Aorta (tissue), 5 donors: Measurements from ENCODE around the gene MBOAT1. TPM values are rescaled to one million over a fixed set of nuclear protein-coding genes. Genes with fewer than 3 reads are reported as not detected.
"Not testable (repeated sequence)": the region's sequence is repeated elsewhere in the genome, so short reads cannot be mapped to it uniquely, and the experiment has no call there.

ENCODE experiments used
- ATAC-seq: fragments of 200-7000 bp; cut with Tn5 transposase; one replicate; pipeline ENCODE4 v1.9.1; 2022; ENCODE audit warnings: moderate library complexity; ENCODE audit not compliant: low FRiP score
- DNase-seq, 2 donors: peaks; one replicate each; pipeline ENCODE4 v3.0.0-alpha.2; 2020
- H3K27ac ChIP-seq, 2 donors: one replicate each; pipeline ENCODE4 v1.5.1; 2013; ENCODE audit warnings: low read length in 2 of 2, mild to moderate bottlenecking in 2 of 2, moderate library complexity in 2 of 2, control low read depth in 1 of 2, inconsistent platforms in 1 of 2, low read depth in 1 of 2
- H3K27me3 ChIP-seq, 2 donors: one replicate each; pipeline ENCODE4 v1.6.1; 2013; ENCODE audit warnings: control low read depth in 1 of 2, low read length in 1 of 2, mild to moderate bottlenecking in 1 of 2, moderate library complexity in 1 of 2; ENCODE audit not compliant: insufficient read depth in 2 of 2, control insufficient read depth in 1 of 2
- H3K36me3 ChIP-seq, 2 donors: one replicate each; pipeline ENCODE4 v1.6.1; 2013; ENCODE audit warnings: control low read depth in 1 of 2, low read length in 1 of 2, mild to moderate bottlenecking in 1 of 2; ENCODE audit not compliant: insufficient read depth in 2 of 2, control insufficient read depth in 1 of 2
- H3K4me1 ChIP-seq, 2 donors: one replicate each; pipeline ENCODE4 v1.6.1; 2013; ENCODE audit warnings: low read length in 2 of 2, control low read depth in 1 of 2, mild to moderate bottlenecking in 1 of 2, moderate library complexity in 1 of 2; ENCODE audit not compliant: insufficient read depth in 2 of 2, control insufficient read depth in 1 of 2
- H3K4me3 ChIP-seq, 2 donors: one replicate each; pipeline ENCODE4 v1.5.1; 2013; ENCODE audit warnings: low read length in 2 of 2, control low read depth in 1 of 2, mild to moderate bottlenecking in 1 of 2
- H3K9me3 ChIP-seq: one replicate; pipeline ENCODE4 v1.6.1; 2013; ENCODE audit warnings: mild to moderate bottlenecking, low read length; ENCODE audit not compliant: control insufficient read depth
- WGBS, 2 donors: extraction: QIAGEN DNeasy Blood & Tissue Kit; methylation state at CpG; one replicate each; pipeline ENCODE4 v1.1.7; 2013; 5-methylcytosine and 5-hydroxymethylcytosine counted together
- intact Hi-C, 2 donors: fragments of 100-400 bp; cut with DNase I; formaldehyde crosslinking; loops; one replicate each; pipeline versions ENCODE4 v1.14.2 to v1.15.0; 2022
- polyA plus RNA-seq, 2 donors: library from polyadenylated mRNA; stranded (reverse); fragments of 200-250 nt; gene quantifications; one replicate each; pipeline ENCODE4 v1.2.3, GENCODE V29; 2013
- total RNA-seq, 2 donors: library from RNA; stranded (reverse); fragmentation: NEBNext Ultra II Directional; extraction: Animal tissue kit (Norgen Biotek cat#: 25700); gene quantifications; one replicate each; pipeline ENCODE4 v1.2.1, GENCODE V29; 2021
- donor health status: healthy with polysubstance abuse.
- donor health status: Bipolar disorder and iron deficiency.
- donor health status: DM: no; HTN: no; CAD: no.
- donor health status: DM: no; HTN: no; CAD: no.
- donor health status: DM: yes; HTN: yes; CAD: no.

MBOAT1 gene
- total and polyA plus RNA-seq, 4 donors = 2.5 to 13.8 (median 5.5) TPM

DNA sequence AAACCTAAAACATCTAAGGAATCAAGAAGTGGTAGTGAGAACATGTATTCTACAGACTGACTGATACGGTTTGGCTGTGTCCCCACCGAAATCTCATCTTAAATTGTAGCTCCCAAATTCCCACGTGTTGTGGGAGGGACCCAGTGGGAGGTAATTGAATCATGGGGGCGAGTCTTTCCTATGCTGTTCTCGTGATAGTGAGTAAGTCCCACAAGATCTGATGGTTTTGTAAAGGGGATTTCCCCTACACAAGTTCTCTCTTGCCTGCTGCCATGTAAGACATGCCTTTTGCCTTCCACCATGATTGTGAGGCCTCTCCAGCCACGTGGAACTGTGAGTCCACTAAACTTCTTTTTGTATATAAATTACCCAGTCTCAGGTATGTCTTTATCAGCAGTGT lies 65.4 kb downstream of the MBOAT1 start:
- H3K4me3 ChIP-seq, H3K4me1 ChIP-seq, intact Hi-C loops, H3K9me3 ChIP-seq, H3K27ac ChIP-seq, ATAC-seq, H3K27me3 ChIP-seq, DNase-seq, H3K36me3 ChIP-seq: not testable (repeated sequence)
- 92 to 95% methylated on average over 6 of the region's 6 CpGs for WGBS, 2 donors

DNA sequence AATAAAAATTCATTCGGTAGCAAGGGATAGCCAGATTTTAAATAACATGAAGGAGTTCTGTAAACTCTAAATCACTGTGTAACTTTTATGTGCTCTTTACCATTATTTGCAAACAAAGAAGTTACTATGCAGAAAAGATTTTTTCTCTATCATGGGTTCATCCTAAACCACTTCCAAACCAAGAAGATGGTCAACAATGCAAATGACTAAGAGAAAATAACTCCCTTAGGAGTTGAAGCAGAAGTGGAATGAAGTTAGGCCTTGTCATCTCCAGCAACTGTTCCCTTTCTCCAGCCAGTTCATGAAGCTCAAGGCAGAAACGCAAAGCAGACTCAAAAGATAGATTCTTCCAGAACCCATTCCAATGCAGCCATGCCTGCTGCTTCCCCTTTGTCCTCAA lies 66.0 kb downstream of the MBOAT1 start:
- H3K27me3 ChIP-seq = no peaks in the 10 kb centered on the region
- H3K9me3 ChIP-seq = no peaks in the 10 kb centered on the region
- no peaks in the 10 kb centered on the region for H3K4me1 ChIP-seq
- H3K27ac ChIP-seq = no peak overlapping the region
- WGBS, 2 donors = 97 to 98% methylated on average over 2 of the region's 2 CpGs
- intact Hi-C loops = no loop called here
- no peak overlapping the region for H3K4me3 ChIP-seq
- ATAC-seq (no peak), DNase-seq (no peak)
- peaks cover 0 to 6% of the 10 kb centered on the region in 2 donors for H3K36me3 ChIP-seq

DNA sequence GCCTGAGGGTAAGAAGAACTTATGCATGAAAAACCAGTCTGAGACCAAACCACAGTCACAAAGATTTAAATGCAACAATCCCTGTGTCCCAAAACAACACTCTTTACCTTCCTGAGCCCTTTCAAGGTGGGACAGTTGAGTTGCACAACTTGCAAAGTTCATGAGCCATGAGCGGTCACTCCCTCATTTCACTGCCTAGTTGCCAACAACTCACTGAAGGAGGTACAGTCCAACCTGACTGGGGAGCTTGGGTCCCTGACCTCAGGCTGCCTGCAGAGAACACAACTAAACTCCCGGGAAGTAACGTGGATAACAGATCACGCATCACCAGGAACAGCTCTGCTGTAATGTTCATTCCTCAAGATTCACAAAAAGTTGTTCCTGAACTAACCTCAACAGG lies 69.4 kb downstream of the MBOAT1 start:
- H3K36me3 ChIP-seq = peaks cover 0 to 6% of the 10 kb centered on the region in 2 donors

DNA sequence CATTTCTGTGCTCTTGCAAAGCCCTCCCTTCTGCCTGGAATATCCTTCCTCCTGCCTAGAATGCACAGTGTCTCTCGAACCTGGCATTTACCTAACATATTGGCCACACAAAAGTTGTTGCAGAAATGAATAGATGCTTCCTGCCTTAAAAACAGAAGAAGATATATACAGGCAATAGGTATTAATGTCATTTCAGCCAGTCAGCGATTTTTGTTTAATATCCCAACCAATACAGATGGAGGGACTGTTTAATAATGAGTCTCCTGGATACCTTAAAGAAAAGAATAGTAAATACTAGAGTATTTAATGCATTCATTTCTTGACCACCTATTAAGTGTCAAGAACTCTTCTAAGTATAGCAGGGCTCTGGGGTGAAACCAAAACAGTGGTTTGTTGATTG lies 70.3 kb downstream of the MBOAT1 start:
- Histone ChIP-seq H3K4me1 (no peaks in the 10 kb centered on the region), H3K4me3 (no peak overlapping the region), H3K36me3 (peaks cover 0 to 6% of the 10 kb centered on the region in 2 donors), H3K9me3 (no peaks in the 10 kb centered on the region), H3K27ac (no peak overlapping the region), H3K27me3 (no peaks in the 10 kb centered on the region)
- ATAC-seq (no peak), DNase-seq (no peak)
- intact Hi-C loops = no loop called here
- WGBS, 2 donors = 97 to 99% methylated on average over 2 of the region's 2 CpGs

More for the DNA sequence above, 69.4 kb downstream of the MBOAT1 start:
- ATAC-seq (no peak), DNase-seq (no peak)
- no peaks in the 10 kb centered on the region for H3K4me1 ChIP-seq
- H3K9me3 ChIP-seq = no peaks in the 10 kb centered on the region
- 96 to 98% methylated on average over 4 of the region's 4 CpGs for WGBS, 2 donors
- H3K27ac ChIP-seq = no peak overlapping the region
- no peaks in the 10 kb centered on the region for H3K27me3 ChIP-seq
- intact Hi-C loops = no loop called here
- H3K4me3 ChIP-seq = no peak overlapping the region

DNA sequence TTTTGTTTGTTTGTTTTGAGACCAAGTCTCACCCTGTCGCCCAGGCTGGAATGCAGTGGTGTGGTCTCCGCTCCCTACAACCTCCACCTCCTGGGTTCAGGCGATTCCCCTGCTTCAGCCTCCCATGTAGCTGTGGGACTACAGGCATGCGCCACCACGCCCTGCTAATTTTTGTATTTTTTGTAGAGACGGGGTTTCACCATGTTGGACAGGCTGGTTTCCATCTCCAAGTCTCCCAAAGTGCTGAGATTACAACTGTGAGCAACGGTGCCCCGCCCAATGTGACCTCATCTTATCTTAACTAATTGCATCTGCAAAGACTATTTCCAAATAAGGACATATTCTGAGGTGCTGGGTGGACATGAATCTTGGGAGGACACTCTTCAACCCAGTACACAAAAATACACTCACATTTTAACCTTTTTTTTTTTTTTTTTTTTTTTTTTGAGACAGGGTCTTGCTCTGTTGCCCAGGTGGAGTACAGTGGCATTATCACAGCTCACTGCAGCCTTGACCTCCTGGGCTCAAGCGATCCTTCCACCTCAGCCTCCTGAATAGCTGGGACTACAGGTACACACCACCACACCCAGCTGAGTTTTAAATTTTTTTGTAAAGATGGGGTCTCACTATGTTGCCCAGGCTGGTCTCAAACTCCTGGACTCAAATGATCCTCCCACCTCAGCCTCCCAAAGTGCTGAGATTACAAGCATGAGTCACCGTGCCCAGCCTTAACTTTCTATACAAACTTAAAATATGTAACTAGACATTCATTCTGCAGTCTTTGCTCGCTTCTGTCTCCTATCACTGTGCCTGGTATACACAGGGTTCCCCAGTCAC lies 72.9 kb downstream of the MBOAT1 start:
- intact Hi-C loops, H3K4me1 ChIP-seq, H3K4me3 ChIP-seq, H3K27me3 ChIP-seq, DNase-seq, H3K27ac ChIP-seq, ATAC-seq, H3K36me3 ChIP-seq, H3K9me3 ChIP-seq: not testable (repeated sequence)
- WGBS, 2 donors = 91 to 93% methylated on average over 11 of the region's 11 CpGs

DNA sequence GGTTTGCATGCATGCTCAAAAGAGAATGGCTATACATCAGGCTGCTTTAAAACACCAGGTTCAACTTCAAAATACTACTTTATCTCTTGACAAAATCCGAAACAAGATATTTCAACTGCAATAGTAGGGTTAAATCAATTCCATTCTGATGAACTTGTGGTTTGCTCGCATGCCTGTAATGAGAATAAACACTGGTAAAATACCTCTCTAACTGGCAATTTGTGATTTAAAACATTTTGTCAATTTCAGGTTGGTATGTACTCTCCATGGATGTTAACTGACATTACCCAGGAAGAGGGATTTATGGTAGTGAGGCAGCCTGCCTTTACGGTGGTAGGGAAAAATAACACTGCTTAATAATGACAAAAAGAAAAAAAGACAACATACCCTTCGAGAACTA lies 74.4 kb downstream of the MBOAT1 start:
- no peak for DNase-seq
- H3K36me3 ChIP-seq = no peaks in the 10 kb centered on the region
- no peaks in the 10 kb centered on the region for H3K4me1 ChIP-seq
- no peaks in the 10 kb centered on the region for H3K27me3 ChIP-seq
- 78 to 88% methylated on average over 4 of the region's 4 CpGs for WGBS, 2 donors
- intact Hi-C loops = no loop called here
- H3K4me3 ChIP-seq = no peak overlapping the region
- no peak overlapping the region for H3K27ac ChIP-seq
- no peak for ATAC-seq
- H3K9me3 ChIP-seq = no peaks in the 10 kb centered on the region

DNA sequence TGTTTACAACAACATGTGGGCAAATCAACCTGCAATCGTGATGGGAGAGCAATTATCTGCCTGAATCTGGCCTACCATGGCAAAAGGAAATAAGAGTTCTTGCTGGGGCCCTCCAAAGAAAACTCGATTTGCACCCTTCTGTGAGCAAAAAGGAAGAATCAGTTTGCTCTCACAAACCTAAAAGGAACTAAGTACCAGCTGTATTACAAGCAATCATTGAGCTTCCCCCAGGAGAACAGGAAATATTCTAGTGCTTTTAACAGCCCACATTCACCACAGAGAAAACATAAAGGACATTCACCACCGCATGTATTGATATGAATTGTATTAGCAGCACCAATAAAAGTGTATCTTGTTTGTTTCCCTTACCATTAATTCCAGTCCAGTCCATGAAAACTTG lies 75.0 kb downstream of the MBOAT1 start:
- intact Hi-C loops = no loop called here
- no peak for ATAC-seq
- no peaks in the 10 kb centered on the region for H3K36me3 ChIP-seq
- H3K27ac ChIP-seq = no peak overlapping the region
- no peaks in the 10 kb centered on the region for H3K9me3 ChIP-seq
- no peaks in the 10 kb centered on the region for H3K27me3 ChIP-seq
- H3K4me1 ChIP-seq = no peaks in the 10 kb centered on the region
- H3K4me3 ChIP-seq = no peak overlapping the region
- 77 to 80% methylated on average over 3 of the region's 3 CpGs for WGBS, 2 donors
- no peak for DNase-seq

DNA sequence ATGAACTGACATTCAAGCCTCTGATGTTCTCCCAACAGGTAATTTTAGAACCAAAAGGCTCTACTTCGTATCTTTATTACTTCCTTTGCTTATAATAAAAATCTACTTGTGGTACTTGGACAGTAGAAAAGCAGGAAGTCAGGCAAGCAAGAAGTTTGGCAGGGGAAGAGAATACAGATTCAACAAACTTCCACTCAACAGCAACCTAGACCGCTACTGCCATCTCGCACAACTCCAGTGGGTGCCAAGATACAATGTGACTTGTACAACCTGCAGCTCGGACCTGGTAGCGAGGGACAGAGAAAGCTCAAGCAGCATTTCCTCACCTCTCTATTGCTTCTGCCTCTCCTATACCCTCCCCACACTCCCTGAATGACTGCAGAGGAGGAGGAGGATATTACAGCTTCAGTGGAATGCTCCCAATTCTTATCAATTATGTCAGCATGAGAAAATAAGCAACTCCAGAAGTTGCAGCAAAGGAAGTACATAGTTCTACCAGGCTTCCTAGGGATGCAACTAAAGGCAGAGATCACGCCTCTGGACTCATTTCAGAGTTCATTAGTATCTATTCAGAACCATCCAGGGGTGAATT lies 76.5 kb downstream of the MBOAT1 start:
- Histone ChIP-seq H3K27me3 (no peaks in the 10 kb centered on the region), H3K9me3 (no peaks in the 10 kb centered on the region), H3K27ac (no peak overlapping the region), H3K36me3 (no peaks in the 10 kb centered on the region), H3K4me1 (no peaks in the 10 kb centered on the region), H3K4me3 (no peak overlapping the region)
- intact Hi-C loops = no loop called here
- DNase-seq (no peak), ATAC-seq (no peak)
- 83 to 84% methylated on average over 6 of the region's 6 CpGs for WGBS, 2 donors

DNA sequence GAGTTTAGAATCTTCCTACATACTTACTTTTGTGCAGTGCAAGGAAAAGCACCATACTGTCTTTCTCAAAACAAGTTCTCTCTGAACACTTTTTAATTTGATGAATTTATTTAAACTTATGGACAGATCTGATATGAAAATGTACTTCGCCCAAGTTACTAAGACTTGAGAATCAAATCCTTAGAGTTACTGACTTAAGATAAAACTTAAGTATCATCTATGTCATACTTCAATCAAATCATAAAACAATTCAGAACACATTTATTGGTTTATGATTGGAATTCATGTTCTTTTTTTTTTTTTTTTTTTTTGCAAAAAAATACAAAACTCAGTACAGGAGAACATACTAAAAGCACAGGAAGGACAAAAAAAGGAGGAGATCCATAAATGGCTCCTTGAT lies 77.7 kb downstream of the MBOAT1 start:
- Histone ChIP-seq H3K36me3 (no peaks in the 10 kb centered on the region), H3K4me1 (no peaks in the 10 kb centered on the region), H3K27ac (no peak overlapping the region), H3K9me3 (no peaks in the 10 kb centered on the region), H3K27me3 (no peaks in the 10 kb centered on the region), H3K4me3 (no peak overlapping the region)
- ATAC-seq (no peak), DNase-seq (no peak)
- intact Hi-C loops = no loop called here
- WGBS, 2 donors = 97 to 99% methylated on average over 1 of the region's 1 CpG
